Upper lobe of left lung (tissue), 4 donors: ENCODE data around the gene TNPO1.

Experiments used
- CTCF ChIP-seq, 6 experiments: fragments of 450-650 bp in 4 of 6; fragments of 200-600 bp in 2 of 6; sonication (generic) in 2 of 6; IDR thresholded peaks; one replicate each; pipeline ENCODE4 v1.5.1; 2016 to 2019; ENCODE audit warnings: antibody characterized with exemption in 6 of 6
- POLR2A ChIP-seq, 4 donors: fragments of 450-650 bp; IDR thresholded peaks; one replicate each; pipeline ENCODE4 v1.5.1; 2016 to 2017; ENCODE audit warnings: antibody characterized with exemption in 4 of 4, mild to moderate bottlenecking in 2 of 4
- POLR2AphosphoS5 ChIP-seq, 2 donors: sonication (generic); formaldehyde crosslinking; IDR thresholded peaks; one replicate each; pipeline ENCODE4 v1.5.1; 2017; ENCODE audit warnings: antibody characterized with exemption in 2 of 2

GRCh38 chr5:72842816-72843215 is 26.4 kb downstream of the TNPO1 start:
- TF ChIP-seq POLR2A (IDR thresholded peaks at IDR 0.05): no peak
- TF ChIP-seq CTCF (IDR thresholded peaks at IDR 0.05): no peak
- no peak for TF ChIP-seq POLR2AphosphoS5 (IDR thresholded peaks at IDR 0.05)
